HG02610 (cell line): ENCODE measurements around the gene RALGAPA2.

Experiments used
- ATAC-seq: cut with Tn5 transposase; IDR thresholded peaks from one replicate; pipeline ENCODE4 v1.9.1; 2021; ENCODE audit warnings: mild to moderate bottlenecking, moderate library complexity; ENCODE audit not compliant: unreplicated experiment

RALGAPA2 gene

GRCh38 chr20:20721489-20721888, 9.0 kb upstream of the RALGAPA2 start:
- no peak for ATAC-seq

GRCh38 chr20:20720158-20720557, 7.7 kb upstream of the RALGAPA2 start:
- ATAC-seq, result no peak

DNA sequence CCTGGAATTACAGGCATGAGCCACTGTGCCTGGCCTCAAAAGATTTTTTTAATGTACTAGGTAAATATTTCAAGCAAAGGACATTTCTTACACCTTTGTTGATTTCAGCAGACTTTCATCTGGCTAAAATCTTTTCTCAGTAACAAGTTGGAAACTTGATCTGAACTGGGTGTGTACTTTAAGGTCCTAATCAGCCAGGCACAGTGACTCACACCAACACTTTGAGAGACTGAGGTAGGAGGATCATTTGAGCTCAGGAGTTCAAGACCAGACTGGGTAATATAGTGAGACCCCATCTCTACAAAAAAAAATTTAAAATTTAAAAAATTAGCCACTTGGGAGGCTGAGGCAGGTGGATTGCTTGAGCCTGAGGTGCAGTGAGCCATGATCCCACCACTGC, 7.0 kb upstream of the RALGAPA2 start:
- ATAC-seq, result no peak

DNA sequence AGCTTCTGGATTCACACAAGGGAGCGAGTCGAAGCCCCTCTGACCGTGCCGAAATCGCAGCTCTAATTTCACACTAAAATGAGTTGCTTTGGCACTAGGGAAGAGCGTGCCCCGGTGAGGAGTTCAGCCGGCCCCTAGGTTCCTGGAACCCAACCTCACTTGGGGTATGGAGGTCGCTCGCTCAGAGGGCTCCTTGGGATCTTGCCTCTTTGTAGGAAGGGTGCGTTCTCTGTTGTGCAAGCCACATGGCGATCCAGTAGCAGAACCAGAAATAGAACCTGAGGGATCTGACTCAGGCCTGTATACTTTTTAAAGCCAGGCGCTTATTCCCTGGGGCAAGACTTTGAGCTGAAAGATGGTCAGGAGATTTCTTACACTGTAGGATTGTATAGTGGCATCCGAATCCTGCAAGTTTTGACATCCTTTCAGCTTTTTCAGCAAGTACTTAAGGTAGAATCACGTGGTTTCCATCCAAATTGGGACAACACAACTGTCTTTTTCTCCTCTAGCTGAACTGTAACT, 861 bp upstream of the RALGAPA2 start:
- ATAC-seq, result no peak

DNA sequence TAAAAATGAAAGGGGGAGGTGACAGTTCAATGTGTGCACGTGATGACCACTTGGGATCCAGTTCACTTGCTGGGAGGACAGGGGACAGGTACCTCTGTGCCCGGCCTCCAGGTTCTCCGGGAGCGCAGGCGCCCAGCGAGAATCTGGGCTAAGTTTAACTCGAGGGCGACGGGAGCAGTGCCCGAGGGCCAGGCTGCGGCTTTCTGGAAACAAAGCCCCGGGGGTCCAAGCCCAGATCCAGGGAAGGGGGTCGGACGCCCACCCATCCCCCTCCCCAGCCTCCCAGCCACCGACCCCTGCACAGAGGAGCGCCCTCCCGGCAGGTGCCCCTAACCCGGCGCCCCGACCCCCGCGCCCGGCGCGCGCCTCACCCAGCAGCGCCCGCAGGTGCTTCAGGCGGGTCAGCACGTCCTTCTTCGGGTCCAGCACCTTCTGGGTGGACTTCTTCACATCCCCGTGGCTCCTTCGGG, 405 bp downstream of the RALGAPA2 start:
- no peak for ATAC-seq

DNA sequence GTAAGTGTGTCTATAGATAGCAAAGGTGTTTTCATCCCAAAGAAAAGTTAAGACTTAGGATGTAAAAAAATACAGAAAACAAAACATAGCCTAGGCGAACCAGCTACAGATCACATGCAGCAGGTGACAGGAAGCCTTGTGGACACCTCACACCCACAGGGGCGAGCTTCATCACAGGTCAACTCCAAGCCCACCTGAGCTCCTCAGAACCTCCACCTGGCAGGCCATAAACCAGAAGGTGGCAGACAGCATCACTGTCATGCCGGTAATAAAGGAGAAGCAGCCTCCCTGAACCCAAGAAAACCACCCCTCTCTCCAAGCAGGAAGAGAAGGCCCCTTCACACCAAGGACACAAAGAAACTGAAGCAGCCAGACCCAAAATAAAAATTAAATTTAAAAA, 1.0 kb downstream of the RALGAPA2 start:
- ATAC-seq, result no peak

- no peak for ATAC-seq
Observed at GRCh38 chr20:20710443-20711315, 1.8 kb downstream of the RALGAPA2 start.

GRCh38 chr20:20709887-20710286, 2.6 kb downstream of the RALGAPA2 start:
- ATAC-seq, result no peak

GRCh38 chr20:20706285-20706684, 6.2 kb downstream of the RALGAPA2 start:
- ATAC-seq, result no peak

GRCh38 chr20:20702330-20703245, 9.9 kb downstream of the RALGAPA2 start:
- ATAC-seq, result no peak

GRCh38 chr20:20699917-20700316, 12.5 kb downstream of the RALGAPA2 start:
- ATAC-seq, result no peak

DNA sequence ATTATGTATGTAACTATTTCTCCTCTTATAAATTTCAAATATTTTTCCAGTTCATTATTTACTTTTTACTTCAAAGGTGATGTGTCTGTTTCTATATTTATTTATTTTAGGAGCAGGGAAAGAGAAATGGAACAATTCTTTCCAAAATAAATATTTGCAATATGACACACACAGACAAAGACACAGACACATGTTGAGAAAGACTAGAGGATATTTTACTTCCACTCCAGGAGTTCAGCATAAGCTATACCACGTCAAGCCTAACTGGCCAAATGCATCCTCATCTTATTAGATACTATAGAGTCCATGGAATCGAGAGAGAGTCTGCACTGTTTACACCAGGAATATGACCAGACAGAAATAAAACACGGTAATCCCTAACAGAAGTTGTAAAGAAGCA, 13.3 kb downstream of the RALGAPA2 start:
- ATAC-seq, result no peak

DNA sequence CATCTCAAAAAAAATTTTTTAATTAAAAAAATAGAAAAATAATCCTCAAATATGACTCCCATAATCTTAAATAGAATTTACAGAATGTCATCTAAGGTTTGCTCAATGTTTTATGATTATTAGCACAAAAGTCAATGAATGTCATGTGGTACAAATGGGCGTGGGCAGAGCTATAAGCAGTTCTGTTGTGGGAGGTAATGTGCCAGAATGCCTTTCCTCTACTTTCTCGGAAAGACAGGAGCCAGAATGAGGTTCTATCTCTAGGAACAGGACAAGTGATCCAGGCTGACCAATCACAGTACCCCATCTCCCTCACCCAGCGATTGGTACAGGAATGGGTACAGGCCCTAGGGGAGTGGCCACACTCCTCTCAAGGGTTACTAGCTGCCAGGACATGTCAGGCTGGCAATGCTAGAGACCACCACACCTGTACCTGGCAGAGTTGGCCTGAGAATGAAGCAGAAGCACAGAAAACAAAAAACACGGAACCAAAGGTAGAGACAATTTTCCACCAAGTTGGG, 15.1 kb downstream of the RALGAPA2 start:
- ATAC-seq, result no peak

DNA sequence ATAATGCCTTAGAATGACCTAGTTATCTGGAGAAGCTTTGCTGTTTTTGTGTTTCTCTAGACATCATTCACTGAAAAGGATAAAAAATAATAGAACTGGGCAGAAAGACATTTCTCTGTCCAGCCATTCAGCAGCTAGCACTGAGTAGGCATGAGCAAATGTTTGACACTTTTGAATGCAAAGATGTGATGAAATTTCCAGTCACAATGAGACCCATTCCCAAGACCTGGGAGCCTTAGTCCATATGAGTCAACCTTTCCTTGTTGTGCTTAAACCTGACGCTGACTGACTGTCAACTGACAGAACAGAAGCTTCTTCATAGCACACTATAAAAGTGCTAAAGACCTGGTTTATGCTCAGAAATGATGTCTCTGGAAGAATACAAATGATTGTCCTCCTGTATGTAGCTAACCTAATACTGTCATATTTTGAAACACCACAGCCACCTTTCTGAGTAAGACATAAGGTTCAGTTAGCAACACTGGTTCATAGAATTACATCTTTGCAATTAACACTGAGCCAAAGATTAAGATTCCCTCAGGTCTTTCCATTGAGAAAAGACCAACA, 17.1 kb downstream of the RALGAPA2 start:
- no peak for ATAC-seq

DNA sequence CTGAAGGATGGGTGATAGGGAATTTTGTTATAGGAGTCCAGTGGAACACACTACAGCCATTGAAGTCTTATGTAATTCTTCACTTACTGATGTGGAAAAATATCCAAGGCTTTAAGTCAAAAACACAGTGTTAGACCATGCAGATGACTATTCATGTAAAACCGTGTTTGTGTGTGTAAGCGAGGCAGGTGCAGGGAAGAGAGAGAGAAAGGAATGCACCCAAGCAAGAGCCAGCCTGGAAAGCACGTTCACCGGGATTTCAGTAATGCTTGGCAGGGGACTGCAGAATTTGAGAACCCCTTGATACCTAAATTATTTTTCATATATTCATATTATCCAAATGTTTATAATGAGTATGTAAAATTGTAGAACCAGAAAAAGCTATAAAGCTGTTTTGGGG, 17.9 kb downstream of the RALGAPA2 start:
- ATAC-seq, result no peak

DNA sequence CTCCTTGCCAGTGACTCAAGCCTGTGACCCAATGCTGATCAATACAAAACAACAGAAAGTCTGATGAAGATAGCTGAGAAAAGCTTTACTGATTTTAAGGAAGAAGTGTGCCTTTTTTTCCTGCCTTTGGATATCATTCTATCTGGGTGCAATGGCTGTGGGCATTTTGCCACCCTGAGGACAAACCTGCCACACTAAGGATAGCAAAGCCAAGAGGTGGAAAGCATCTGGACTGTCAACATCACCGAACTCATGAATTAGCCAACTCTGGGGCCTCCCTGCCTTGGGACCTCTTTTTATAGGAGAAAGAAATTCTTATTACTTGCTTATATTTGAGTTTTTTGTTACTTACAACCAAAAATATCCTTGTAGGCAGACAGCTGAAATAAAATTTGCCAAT, 19.9 kb downstream of the RALGAPA2 start:
- ATAC-seq, result no peak

- peak; percentile 52 for ATAC-seq
Observed at GRCh38 chr20:20691477-20692235, 20.8 kb downstream of the RALGAPA2 start.

DNA sequence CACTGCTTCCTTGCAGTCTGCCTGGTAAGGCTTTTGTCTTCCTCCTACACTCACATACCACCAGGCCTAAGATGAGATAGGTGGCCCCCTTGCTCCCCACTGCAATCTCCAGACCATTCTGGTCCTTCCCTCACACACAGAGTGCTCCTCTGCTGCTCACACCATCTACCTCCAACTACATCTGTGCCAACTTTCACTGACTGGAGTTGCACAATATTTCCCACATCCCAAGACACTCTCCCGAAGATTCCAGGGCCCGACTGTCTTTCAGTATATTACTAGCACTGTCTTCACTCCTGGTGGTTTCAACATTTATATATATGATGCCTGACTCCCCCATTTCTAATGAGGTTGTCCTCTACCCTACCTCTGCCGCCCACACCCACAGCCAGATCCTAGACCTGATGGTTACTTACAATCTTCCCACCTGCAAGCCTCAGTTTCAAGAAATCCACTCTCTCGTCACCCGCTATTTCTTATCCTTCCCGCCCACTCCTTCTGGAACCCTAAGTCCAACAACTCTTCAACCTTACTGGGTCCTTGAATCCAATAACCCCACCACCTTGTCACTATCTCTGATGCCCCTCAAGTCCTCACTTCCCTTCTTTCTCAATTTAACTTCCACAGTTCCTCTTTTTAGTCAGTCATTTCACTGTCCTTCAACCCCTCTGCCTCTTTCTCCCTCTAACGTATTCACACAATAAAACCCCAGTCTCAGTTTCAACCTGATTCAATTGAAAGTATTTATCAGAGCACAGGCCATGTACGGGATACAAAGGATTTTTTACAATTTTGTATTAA, 21.6 kb downstream of the RALGAPA2 start:
- ATAC-seq, result peak; percentile 79

GRCh38 chr20:20687319-20687718, 25.1 kb downstream of the RALGAPA2 start:
- no peak for ATAC-seq
